Loucy (cell line): ENCODE measurements around the gene OTOP3.

Experiments used
- H2AFZ ChIP-seq: fragments of 200-600 bp; sonication (generic); 2 replicates; pipeline ENCODE4 v1.6.0; 2016; ENCODE audit warnings: antibody characterized with exemption, mild to moderate bottlenecking, low read length, moderate library complexity
- H3F3A ChIP-seq: fragments of 200-600 bp; 2 replicates; pipeline ENCODE4 v1.6.0; 2016; ENCODE audit warnings: antibody characterized with exemption, low read depth, mild to moderate bottlenecking
- H3K27me3 ChIP-seq: fragments of 200-600 bp; sonication (generic); 2 replicates; pipeline ENCODE4 v1.6.1; 2014; ENCODE audit warnings: low read length, mild to moderate bottlenecking; ENCODE audit not compliant: insufficient read depth, poor library complexity, severe bottlenecking
- H3K36me3 ChIP-seq: fragments of 200-600 bp; sonication (generic); 2 replicates; pipeline ENCODE4 v1.6.1; 2016; ENCODE audit warnings: low read length; ENCODE audit not compliant: insufficient read depth
- H3K4me1 ChIP-seq: fragments of 200-600 bp; sonication (generic); 2 replicates; pipeline ENCODE4 v1.5.1; 2014; ENCODE audit warnings: low read length, mild to moderate bottlenecking; ENCODE audit not compliant: insufficient read depth, poor library complexity, severe bottlenecking
- H3K4me2 ChIP-seq: fragments of 200-600 bp; sonication (generic); 2 replicates; pipeline ENCODE4 v1.6.0; 2014; ENCODE audit warnings: antibody characterized with exemption, low read length, low read depth, mild to moderate bottlenecking; ENCODE audit not compliant: poor library complexity, severe bottlenecking
- H3K4me3 ChIP-seq: fragments of 200-600 bp; sonication (generic); 2 replicates; pipeline ENCODE4 v1.5.1; 2014; ENCODE audit warnings: low read length, mild to moderate bottlenecking, mixed read lengths; ENCODE audit not compliant: poor library complexity, severe bottlenecking
- H3K79me2 ChIP-seq: fragments of 200-600 bp; sonication (generic); 2 replicates; pipeline ENCODE4 v1.6.1; 2014; ENCODE audit warnings: low read length; ENCODE audit not compliant: insufficient read depth
- H3K9ac ChIP-seq: fragments of 200-600 bp; sonication (generic); 2 replicates; pipeline ENCODE4 v1.6.0; 2014; ENCODE audit warnings: mild to moderate bottlenecking, low read depth, low read length, moderate library complexity; ENCODE audit not compliant: poor library complexity, severe bottlenecking
- H3K9me2 ChIP-seq: fragments of 200-600 bp; sonication (generic); replicated peaks from 2 replicates; pipeline ENCODE4 v1.6.1; 2016; ENCODE audit warnings: low read depth, low read length, mixed read lengths
- H3K9me3 ChIP-seq: fragments of 200-600 bp; sonication (generic); 2 replicates; pipeline ENCODE4 v1.6.1; 2014; ENCODE audit warnings: mild to moderate bottlenecking, antibody characterized with exemption, low read length, low read depth; ENCODE audit not compliant: insufficient read depth
- H4K20me1 ChIP-seq: fragments of 200-600 bp; sonication (generic); 2 replicates; pipeline ENCODE4 v1.6.0; 2014; ENCODE audit warnings: antibody characterized with exemption, low read length, mild to moderate bottlenecking; ENCODE audit not compliant: insufficient read depth, poor library complexity, severe bottlenecking
- CTCF ChIP-seq: fragments of 200-600 bp; sonication (generic); conservative IDR thresholded peaks from 2 replicates; pipeline ENCODE4 v1.5.1; 2014; ENCODE audit warnings: mild to moderate bottlenecking, antibody characterized with exemption, low read length
- EZH2phosphoT487 ChIP-seq: fragments of 200-600 bp; IDR thresholded peaks from 2 replicates; pipeline ENCODE4 v1.6.1; 2018; ENCODE audit warnings: antibody characterized with exemption, mild to moderate bottlenecking, moderate library complexity, borderline replicate concordance

Gene OTOP3

DNA sequence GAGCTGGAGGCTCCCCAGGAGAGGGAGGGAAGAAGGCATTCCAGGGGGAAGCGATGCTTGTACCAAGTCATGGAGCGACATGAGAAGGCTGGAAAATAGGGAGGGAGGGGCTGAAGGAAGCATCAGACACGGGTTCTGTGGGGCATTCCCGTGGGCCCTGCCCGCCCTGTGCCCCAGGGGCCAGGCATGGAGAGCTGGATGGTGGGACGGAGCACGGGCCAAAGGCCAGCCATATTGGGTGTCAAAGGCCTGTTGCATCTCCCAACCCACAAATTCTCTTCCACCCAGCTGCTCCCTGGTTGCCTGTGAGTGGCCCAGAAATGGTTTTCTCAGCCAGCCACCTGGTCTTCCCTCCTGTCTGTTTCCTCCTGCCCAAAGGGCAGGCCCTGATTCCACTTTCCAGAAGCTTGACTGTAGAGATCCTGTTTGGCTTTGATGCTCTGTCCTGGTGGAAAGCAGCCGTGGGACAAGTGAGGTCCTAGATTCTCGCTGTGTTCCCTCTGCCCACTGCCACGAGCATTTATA, 54.9 kb downstream of the OTOP3 start:
- Histone ChIP-seq H3F3A (no peaks in the 10 kb centered on the region), H3K4me2 (no peak overlapping the region), H3K9ac (no peak overlapping the region)

GRCh38 chr17:74992223-74992622, 56.5 kb downstream of the OTOP3 start:
- peaks cover 14% of the 10 kb centered on the region for H3K27me3 ChIP-seq
- no peaks in the 10 kb centered on the region for H4K20me1 ChIP-seq
- H3K4me1 ChIP-seq = peaks cover 6% of the 10 kb centered on the region
- no peak overlapping the region for H3K9ac ChIP-seq
- H3K4me2 ChIP-seq = no peak overlapping the region
- no peaks in the 10 kb centered on the region for H3F3A ChIP-seq
- no peak overlapping the region for H2AFZ ChIP-seq
- no peak for TF ChIP-seq CTCF
- no peak for TF ChIP-seq EZH2phosphoT487
- H3K4me3 ChIP-seq = no peak overlapping the region
- H3K9me2 ChIP-seq = no peaks in the 10 kb centered on the region
- H3K79me2 ChIP-seq = no peaks in the 10 kb centered on the region
- H3K36me3 ChIP-seq = no peaks in the 10 kb centered on the region
- H3K9me3 ChIP-seq = no peaks in the 10 kb centered on the region

More for the DNA sequence above, 54.9 kb downstream of the OTOP3 start:
- H3K27me3 ChIP-seq = peaks cover 14% of the 10 kb centered on the region
- H3K4me3 ChIP-seq = no peak overlapping the region
- TF ChIP-seq CTCF (no peak), EZH2phosphoT487 (no peak)
- H3K4me1 ChIP-seq = peaks cover 6% of the 10 kb centered on the region
- H3K79me2 ChIP-seq = no peaks in the 10 kb centered on the region
- H3K9me2 ChIP-seq = no peaks in the 10 kb centered on the region
- no peaks in the 10 kb centered on the region for H3K36me3 ChIP-seq
- H4K20me1 ChIP-seq = no peaks in the 10 kb centered on the region
- H2AFZ ChIP-seq = no peak overlapping the region
- no peaks in the 10 kb centered on the region for H3K9me3 ChIP-seq

- Histone ChIP-seq H3K79me2 (no peaks in the 10 kb centered on the region), H3K9ac (no peak overlapping the region), H2AFZ (no peak overlapping the region), H3K27me3 (no peaks in the 10 kb centered on the region), H3K4me2 (no peak overlapping the region), H3K36me3 (no peaks in the 10 kb centered on the region), H3F3A (no peaks in the 10 kb centered on the region), H3K4me1 (no peaks in the 10 kb centered on the region), H3K9me3 (no peaks in the 10 kb centered on the region), H3K4me3 (no peak overlapping the region), H4K20me1 (no peaks in the 10 kb centered on the region), H3K9me2 (no peaks in the 10 kb centered on the region)
- TF ChIP-seq CTCF = no peak
- TF ChIP-seq EZH2phosphoT487 = no peak
Observed at GRCh38 chr17:74994440-74994839, 58.7 kb downstream of the OTOP3 start.
